GM13977 (cell line): ENCODE measurements around the gene HOXD9.

Source experiments
- DNase-seq: peaks from one replicate; pipeline ENCODE4 v3.0.0; 2012; ENCODE audit warnings: low spot score
- in situ Hi-C: fragments of 300-500 bp; cut with MboI; formaldehyde crosslinking; loops from one replicate; pipeline ENCODE4 v1.12.0; 2022; ENCODE audit warnings: low sequenced_read_pairs, low pct_unique_long_range_greater_than_20kb, mixed read lengths, inconsistent platforms; ENCODE audit not compliant: unreplicated experiment
- TF ChIP-seq, protein P1 (sequence below): IDR thresholded peaks from 2 replicates; pipeline ENCODE4 v1.5.1; 2012; ENCODE audit warnings: mild to moderate bottlenecking, control low read depth; ENCODE audit not compliant: insufficient read depth; ENCODE audit errors: extremely low read depth, missing control alignments

HOXD9 gene

DNA sequence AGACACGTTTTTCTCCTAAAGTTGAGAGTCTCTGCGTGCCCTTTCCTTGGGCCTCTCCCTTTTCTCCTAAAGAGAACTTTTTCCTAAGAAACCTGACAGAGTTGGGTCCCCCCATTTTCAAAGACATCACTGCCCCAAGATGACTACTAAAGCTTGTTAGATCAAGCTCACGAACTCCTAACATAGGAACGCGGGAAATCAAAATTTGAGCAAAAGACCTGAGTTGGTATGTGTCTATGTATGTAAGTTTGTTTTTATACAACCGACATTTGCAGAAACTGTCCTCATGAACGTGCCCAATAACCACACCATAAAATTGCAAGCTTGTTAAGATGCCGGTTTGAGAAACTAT is 28.6 kb upstream of the HOXD9 start:
- TF ChIP-seq, protein P1, sequence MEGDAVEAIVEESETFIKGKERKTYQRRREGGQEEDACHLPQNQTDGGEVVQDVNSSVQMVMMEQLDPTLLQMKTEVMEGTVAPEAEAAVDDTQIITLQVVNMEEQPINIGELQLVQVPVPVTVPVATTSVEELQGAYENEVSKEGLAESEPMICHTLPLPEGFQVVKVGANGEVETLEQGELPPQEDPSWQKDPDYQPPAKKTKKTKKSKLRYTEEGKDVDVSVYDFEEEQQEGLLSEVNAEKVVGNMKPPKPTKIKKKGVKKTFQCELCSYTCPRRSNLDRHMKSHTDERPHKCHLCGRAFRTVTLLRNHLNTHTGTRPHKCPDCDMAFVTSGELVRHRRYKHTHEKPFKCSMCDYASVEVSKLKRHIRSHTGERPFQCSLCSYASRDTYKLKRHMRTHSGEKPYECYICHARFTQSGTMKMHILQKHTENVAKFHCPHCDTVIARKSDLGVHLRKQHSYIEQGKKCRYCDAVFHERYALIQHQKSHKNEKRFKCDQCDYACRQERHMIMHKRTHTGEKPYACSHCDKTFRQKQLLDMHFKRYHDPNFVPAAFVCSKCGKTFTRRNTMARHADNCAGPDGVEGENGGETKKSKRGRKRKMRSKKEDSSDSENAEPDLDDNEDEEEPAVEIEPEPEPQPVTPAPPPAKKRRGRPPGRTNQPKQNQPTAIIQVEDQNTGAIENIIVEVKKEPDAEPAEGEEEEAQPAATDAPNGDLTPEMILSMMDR: no peak
- in situ Hi-C loops: loop anchor here (25.0 kb wide), 2 partner anchors 407 to 1757 kb away; partner anchors contain the start of gene SP9
- no peak for DNase-seq

DNA sequence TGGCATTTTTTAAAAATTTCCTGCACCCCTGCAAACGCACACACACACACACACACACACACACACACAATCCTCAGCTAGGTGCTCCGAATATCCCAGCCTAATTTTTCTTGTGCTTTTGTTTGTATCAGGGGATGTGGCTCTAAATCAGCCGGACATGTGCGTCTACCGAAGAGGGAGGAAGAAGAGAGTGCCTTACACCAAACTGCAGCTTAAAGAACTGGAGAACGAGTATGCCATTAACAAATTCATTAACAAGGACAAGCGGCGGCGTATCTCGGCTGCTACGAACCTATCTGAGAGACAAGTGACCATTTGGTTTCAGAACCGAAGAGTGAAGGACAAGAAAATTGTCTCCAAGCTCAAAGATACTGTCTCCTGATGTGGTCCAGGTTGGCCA is 28.2 kb upstream of the HOXD9 start:
- TF ChIP-seq, protein P1: no peak
- DNase-seq: no peak
- in situ Hi-C loops: loop anchor here (25.0 kb wide), 2 partner anchors 407 to 1757 kb away; partner anchors contain the start of gene SP9

DNA sequence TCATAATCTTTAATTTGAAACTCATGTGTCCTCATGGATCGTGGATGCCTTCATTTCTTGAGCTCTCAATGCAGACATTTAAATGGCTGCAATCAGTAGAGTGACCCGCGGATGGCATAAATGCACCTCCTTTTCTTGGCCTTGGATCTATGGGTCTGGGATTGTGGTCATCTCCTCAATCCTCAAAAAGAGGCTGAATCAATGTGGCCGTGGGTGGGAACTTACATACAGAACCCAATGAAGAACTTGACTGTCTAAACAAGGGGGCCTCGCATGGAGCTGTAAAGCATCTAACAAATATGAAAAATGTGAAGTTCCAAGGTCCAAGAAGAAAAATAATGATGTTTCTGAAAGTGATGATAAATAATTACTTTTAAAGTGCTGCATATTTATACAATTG is 27.1 kb upstream of the HOXD9 start:
- TF ChIP-seq, protein P1: no peak
- in situ Hi-C loops: loop anchor here (25.0 kb wide), 2 partner anchors 408 to 1758 kb away; partner anchors contain the start of gene SP9
- no peak for DNase-seq

DNA sequence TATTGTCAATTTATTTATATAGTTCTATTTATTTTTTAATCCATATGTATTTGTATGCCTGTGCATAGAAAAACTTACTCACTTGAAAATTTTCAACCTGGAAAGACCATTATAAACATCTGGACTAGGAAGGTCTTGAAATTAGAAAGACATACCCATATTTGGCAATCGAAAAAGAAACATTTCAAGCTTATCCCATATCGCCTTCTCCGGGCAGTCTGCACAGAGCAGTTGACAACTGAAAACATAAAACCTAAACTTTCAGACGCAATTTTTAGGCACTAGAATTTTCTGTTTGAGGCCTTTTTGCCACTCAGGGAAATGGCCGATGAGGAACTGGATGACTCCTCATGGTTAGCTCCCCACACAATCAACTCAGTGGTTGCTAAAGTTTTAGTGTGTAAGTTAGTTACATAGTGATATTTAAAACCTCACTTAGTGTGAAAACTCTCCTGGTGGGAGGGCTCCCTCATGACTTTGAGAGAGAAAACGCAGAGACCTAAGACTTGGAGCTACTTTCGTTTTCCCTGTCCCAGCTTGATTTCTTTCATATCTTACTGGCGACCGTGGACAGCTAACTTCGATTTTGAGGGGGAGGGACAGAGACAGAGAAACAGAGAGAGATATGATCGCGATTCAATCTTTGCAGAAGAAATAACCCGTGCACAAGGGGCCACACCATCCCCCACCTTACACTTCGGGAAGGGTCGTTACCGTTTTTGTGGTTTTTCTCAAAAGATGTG is 26.1 kb upstream of the HOXD9 start:
- no peak for DNase-seq
- TF ChIP-seq, protein P1: no peak
- in situ Hi-C loops: loop anchor here (25.0 kb wide), 2 partner anchors 409 to 1759 kb away; partner anchors contain the start of gene SP9

DNA sequence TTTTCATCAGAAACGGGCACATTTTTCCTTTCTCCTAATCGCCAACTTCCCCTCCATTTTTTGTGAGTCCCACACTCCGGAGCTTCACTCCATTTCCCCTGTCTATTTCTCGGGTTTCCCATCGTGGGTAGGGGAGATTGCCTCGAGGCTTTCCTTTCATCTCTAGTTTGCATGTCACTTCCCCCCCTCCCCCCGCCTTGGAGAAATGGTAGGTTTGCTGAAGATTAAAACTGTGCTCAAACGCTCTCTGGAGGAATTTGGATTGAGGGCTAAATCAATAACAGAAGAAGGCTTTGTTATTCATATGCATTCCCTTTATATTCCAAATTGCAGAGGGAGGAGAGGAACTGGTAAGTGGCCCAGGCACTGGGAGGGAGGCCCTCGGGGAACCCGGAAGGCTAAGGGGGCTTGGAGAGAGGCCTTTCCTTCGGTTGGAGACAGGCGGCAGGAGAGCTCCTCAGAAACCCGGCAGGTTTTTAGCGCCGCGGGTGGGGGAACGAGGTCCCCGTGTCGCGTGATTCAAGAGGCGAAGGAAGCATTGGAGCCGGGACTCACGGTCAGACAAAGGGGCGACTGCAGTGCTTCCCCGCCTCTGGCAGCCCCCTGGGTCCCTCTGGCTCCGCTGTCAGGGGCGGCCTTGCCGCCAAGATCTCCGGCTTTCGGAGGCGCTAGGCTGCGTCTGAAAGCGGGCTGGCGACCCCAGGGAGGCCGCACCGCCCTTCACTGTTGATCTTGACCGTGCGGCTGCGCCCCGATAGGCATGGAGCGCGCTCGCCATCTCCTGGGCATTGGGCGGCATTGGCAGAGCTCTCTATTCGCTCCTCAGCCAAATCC is 25.3 kb upstream of the HOXD9 start:
- TF ChIP-seq, protein P1: peak; percentile 93
- in situ Hi-C loops: loop anchor here (25.0 kb wide), 2 partner anchors 410 to 1760 kb away; partner anchors contain the start of gene SP9
- peak; percentile 88 for DNase-seq

DNA sequence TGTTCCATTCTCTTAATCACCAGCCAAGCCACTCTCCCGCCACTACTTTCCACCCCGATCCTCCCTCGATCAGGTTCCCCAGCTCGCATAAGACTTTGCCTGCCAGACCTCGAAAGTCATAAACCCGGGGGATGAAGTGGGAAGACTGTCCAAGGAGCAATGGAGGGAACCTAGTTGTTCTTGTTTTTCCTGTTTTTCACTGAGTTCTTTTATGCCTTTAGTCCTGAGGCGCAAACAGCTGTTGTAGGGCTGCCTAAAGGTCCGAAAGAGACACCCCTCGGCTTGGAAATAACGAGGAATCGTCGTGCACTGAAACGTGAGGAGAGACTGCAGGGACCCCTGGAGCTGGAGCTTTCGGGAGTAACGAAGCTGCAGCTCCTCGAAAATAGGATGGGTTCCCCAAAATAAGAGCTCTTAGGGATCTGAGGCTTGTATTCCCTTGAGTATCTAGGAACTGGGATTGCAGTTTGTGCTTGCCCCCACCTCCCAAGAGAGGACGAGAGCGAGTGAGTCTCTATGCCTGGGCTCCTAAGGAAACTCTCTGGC is 24.6 kb upstream of the HOXD9 start:
- in situ Hi-C loops: loop anchor here (25.0 kb wide), 2 partner anchors 411 to 1761 kb away; partner anchors contain the start of gene SP9
- TF ChIP-seq, protein P1: no peak
- DNase-seq: no peak
